ENCODE results near the gene MRPL2.
"Not testable (repeated sequence)": the region's sequence is repeated elsewhere in the genome, so short reads cannot be mapped to it uniquely, and the experiment has no call there.

GRCh38 chr6:43041475-43041874, 17.8 kb downstream of the MRPL2 start:
- TF ChIP-seq POLR2A, CTCF, EP300 (IDR thresholded peaks at IDR 0.05): not testable (repeated sequence)
